ENCODE data around the gene ANKRD40. TPM values are rescaled to one million over a fixed set of nuclear protein-coding genes. Genes with fewer than 3 reads are reported as not detected.

Gene ANKRD40
- total and polyA plus RNA-seq, 2 donors (not counting 3 experiments of a cell fraction or from before 2014, with no cell fraction given), result 24.5 to 56.0 TPM

- ChIA-PET CTCF (interaction anchor here (1.0 to 5.2 kb wide), 3 partner anchors 27 to 176 kb away, joined by 3 to 21 read pairs (median 3); no protein-coding TSS in a partner anchor), POLR2A (no interaction called here)
- Histone ChIP-seq H3K27me3 (ENCODE audit: control insufficient read depth in 2 of 2, insufficient read depth in 2 of 2, low read length in 2 of 2) (no peaks in the 10 kb centered on the region), H3K27ac (ENCODE audit: insufficient read depth, low read depth, low read length) (no peak overlapping the region), H2AFZ (ENCODE audit: low read depth, low read length) (no peak overlapping the region), H3K9me3 (replicated peaks; ENCODE audit: control insufficient read depth, insufficient read depth, low read length) (no peaks in the 10 kb centered on the region), H3K4me3 (replicated peaks in 1 of 3; ENCODE audit: insufficient read depth in 1 of 3, low read depth in 1 of 3, low read length in 3 of 3) (no peak overlapping the region), H3K4me2 (ENCODE audit: insufficient read depth, low read length) (no peak overlapping the region), H3K9me1 (replicated peaks; ENCODE audit: control insufficient read depth, extremely low read depth, insufficient read depth, low read length) (no peaks in the 10 kb centered on the region), H3K36me3 (ENCODE audit: control insufficient read depth in 2 of 2, extremely low read depth in 1 of 2, insufficient read depth in 2 of 2, low read length in 2 of 2) (no peaks in the 10 kb centered on the region), H3K79me2 (ENCODE audit: control insufficient read depth, insufficient read depth, low read length) (no peaks in the 10 kb centered on the region), H3K4me1 (ENCODE audit: control insufficient read depth, extremely low read depth, insufficient read depth, low read length) (peaks cover 28% of the 10 kb centered on the region), H4K20me1 (replicated peaks; ENCODE audit: control insufficient read depth, extremely low read depth, insufficient read depth, low read length) (no peaks in the 10 kb centered on the region), H3K9ac (replicated peaks; ENCODE audit: extremely low read depth, insufficient read depth, low read length) (no peak overlapping the region)
- BruUV-seq (replicated peaks), result no TSS peak
- TF ChIP-seq EZH2 (IDR thresholded peaks at IDR 0.05; ENCODE audit: borderline replicate concordance, low read depth, low read length, severe bottlenecking), result no peak
- TF ChIP-seq POLR2A (IDR thresholded peaks at IDR 0.05; ENCODE audit: low read depth, low read length), result no peak
- no peak for TF ChIP-seq GATA2 (IDR thresholded peaks at IDR 0.05; ENCODE audit: insufficient read depth, insufficient read length, low read depth, low read length)
- no peak for TF ChIP-seq POLR2AphosphoS5 (IDR thresholded peaks at IDR 0.05; ENCODE audit: insufficient read depth, low read depth, low read length)
- no peak for TF ChIP-seq JUN (IDR thresholded peaks at IDR 0.05; ENCODE audit: borderline replicate concordance, insufficient read depth, insufficient read length, low read depth)
- no peak for TF ChIP-seq FOS (IDR thresholded peaks at IDR 0.05; ENCODE audit: borderline replicate concordance, insufficient read depth, low read length)
- TF ChIP-seq MAX (IDR thresholded peaks at IDR 0.05; ENCODE audit: insufficient read depth, insufficient read length), result no peak
- no peak for TF ChIP-seq CTCF (IDR thresholded peaks at IDR 0.05; ENCODE audit: extremely low read depth in 1 of 2, insufficient read depth in 1 of 2, low read depth in 1 of 2, low read length in 2 of 2)
- TF ChIP-seq MYC (IDR thresholded peaks at IDR 0.05; ENCODE audit: low read depth, low read length), result no peak
- DNase-seq (ENCODE audit: low read depth, low spot score), result no peak
- FAIRE-seq, result no peak
- dilution Hi-C loops (cut with MboI; ENCODE audit: extremely low pct_ligation_motif_present, low sequenced_read_pairs) (no loop called here), intact Hi-C loops (cut with micrococcal nuclease) (no loop called here)
Observed at GRCh38 chr17:50666316-50666715, 41.4 kb downstream of the ANKRD40 start.
